Posterior cingulate gyrus (tissue), 11 donors: ENCODE measurements around the gene GADD45GIP1.
"Not testable (repeated sequence)": the region's sequence is repeated elsewhere in the genome, so short reads cannot be mapped to it uniquely, and the experiment has no call there.

Source experiments
- DNase-seq, 10 donors: peaks; one replicate each; pipeline versions ENCODE4 v3.0.0 to v3.0.0-alpha.2; 2020 to 2021; ENCODE audit warnings: mixed read lengths in 3 of 10
- intact Hi-C: fragments of 100-400 bp; cut with DNase I; formaldehyde crosslinking; loops from one replicate; pipeline ENCODE4 v1.15.1; 2023

Gene GADD45GIP1

DNA sequence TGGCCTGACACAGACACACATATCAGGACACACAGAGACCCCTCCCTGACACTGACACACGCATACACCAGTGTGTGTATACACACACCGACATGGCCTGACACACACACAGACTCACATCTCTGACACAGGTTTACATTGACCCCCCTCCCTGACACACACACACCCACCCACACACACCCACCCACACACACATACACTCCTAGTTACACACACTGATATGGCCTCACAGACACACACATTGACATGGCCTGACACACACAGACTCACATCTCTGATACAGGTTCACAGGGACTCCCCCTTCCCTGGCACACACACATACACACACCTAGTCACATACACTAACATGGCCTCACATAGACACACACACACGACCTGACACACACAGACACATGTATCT lies 33.8 kb upstream of the GADD45GIP1 start:
- DNase-seq = no peak
- intact Hi-C loops = no loop called here

DNA sequence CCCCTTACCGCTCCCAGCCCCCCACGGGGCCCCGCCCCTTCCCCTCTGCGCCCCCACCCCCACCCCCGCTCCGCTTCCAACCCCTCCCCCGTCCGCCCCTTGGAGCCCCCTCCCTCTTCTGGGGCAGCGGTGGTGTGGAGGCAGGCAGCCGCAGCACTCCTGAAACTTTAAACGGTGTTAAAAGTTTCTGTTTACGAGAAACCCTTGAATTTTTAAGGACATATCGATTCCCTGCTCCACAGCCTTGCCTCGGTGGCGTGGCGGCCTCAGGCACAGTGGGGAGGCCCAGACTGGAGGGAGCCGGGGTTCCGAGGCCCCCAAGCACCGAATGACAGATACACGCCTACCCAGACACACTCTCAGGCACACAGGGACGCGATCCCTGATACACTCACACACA lies 33.4 kb upstream of the GADD45GIP1 start:
- no peak for DNase-seq
- intact Hi-C loops = no loop called here

DNA sequence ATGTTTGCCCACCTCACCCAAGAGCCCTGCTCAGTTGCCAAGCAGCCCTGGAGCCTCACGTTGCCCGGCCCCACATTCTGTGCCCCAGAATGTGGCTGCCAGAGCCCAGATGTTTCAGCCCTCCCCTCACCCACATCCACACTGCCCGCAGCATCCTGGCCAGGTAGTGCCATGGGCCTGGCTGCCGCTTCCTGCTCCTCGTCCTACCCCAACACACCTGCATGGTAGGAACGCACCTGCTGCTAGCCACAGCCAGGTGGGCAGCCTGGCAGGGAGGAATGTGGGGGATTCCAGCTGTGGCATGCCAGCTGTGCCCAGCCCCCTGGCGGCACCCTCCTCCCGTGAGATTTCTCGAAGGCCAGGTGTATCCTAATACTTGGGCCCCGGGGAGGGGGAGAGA lies 30.8 kb upstream of the GADD45GIP1 start:
- intact Hi-C loops = no loop called here
- no peak for DNase-seq

DNA sequence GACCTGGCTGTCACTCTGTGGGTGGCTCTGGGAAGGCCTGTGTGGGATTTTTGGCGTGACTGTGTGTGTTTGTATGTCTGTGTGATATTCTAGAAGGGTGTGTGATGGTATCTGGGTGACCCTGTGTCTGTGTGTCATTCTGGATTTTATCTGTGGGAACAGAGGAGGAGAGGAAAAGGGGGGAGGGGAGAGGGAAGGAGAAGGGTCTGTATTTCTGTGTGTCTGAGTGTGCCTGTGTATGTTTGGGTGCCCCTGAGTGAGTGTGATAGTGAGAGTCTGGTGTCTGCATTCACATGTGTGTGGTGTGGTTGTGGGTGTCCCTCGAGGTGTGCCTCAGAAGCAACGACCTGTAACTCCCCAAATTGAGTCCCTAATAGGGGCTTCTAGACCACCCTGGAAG lies 30.2 kb upstream of the GADD45GIP1 start:
- DNase-seq = no peak
- intact Hi-C loops = no loop called here

DNA sequence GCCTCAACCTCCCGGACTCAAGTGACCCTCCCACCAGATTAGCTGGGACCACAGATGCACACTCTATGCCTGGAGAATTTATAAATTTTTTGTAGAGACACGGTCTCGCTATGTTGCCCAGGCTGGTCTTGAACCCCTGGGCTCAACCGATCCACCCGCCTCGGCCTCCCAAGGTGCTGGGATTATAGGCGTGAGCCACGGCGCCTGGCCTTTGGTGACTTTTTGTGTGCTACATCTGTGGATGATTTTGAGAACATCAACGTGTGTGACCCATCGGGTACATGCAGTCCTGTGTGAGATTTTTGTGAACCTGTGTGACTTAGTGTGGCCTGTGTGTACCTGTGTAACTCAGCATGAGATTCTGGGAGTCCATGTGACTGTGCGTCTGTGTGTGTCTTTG lies 29.7 kb upstream of the GADD45GIP1 start:
- intact Hi-C loops = no loop called here
- no peak for DNase-seq

DNA sequence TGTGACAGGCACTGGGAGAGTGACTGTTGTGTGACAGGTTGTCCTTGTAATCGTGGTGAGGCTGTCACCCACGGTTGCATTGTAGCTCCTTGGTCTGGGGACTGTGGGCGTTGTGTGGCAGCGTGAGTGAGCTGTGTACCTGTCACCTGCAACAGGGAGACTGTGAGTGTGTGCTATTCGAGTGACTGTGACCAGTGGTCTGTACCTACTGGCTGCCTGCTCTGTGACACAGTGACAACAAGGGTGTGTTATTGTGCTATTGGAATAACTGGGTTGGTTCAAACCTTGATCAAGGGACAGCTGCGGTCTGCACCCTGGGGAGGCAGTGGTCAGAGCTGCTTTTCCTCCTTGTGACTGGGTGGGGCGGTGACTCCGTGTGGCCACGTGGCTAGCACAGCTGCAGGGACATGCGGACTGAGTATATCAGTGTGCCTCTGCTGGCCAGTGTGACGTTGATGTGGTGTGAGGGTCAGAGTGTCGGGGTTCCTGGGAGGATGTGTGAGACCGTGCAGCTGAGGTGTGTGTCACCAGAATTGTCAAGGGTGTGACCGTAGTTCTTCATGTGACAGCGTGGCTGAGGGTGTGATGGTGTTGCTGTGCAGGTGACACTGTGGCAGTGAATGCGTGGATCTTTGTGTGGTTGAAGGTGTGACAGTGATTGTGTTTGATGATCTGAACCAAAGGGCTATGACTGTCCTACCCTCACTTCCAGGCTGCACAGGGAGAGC lies 28.2 kb upstream of the GADD45GIP1 start:
- intact Hi-C loops = no loop called here
- peak; percentile 64 to 98 (median 86) for DNase-seq

DNA sequence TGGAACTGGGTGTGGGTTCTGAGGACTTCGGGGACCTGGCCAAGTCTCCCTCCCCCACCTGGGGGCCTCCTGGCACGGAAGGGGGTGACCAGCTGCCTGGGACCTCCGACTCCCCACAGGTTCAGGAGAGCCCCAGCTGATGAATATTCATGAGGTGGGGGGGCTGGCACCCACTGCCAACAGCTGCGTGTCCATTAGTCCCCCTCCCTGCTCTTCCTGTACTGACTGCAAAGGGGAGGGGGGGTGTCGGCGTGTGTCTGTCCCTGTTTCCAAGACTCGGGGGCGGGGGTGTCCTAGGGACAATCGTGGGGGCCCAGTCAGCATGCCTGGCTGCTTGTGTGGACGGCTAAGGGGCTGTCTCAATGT lies 27.6 kb upstream of the GADD45GIP1 start:
- DNase-seq = peak in 2 of 10 donors; percentile 50 to 91

DNA sequence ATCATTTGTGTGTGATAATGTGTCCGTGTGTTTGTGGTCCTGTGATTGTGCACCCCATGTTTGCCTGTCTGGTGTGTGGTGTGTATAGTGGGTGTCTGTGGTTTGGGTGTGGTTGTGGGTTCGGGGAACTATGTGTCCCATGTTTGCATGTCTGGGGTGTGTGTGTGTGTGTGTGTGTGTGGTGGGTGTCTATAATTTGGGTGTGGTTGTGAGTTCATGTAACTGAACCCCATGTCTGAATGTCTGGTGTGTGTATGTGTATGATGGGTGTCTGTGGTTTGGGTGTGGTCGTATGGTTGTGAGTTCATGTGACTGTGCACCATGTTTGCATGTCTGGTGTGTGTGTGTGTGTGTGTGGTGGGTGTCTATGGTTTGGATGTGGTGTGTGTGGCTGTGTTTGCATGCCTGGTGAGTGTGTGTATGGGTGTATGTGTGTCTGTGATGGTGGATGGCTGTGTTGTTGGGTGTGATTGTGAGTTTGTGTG lies 27.2 kb upstream of the GADD45GIP1 start:
- DNase-seq = no peak
- intact Hi-C loops = loop anchor here (5.0 kb wide), 1 partner anchor 48 kb away; no protein-coding TSS in a partner anchor

More for the DNA sequence above, 27.6 kb upstream of the GADD45GIP1 start:
- intact Hi-C loops = loop anchor here (5.0 kb wide), 1 partner anchor 48 kb away; no protein-coding TSS in a partner anchor

DNA sequence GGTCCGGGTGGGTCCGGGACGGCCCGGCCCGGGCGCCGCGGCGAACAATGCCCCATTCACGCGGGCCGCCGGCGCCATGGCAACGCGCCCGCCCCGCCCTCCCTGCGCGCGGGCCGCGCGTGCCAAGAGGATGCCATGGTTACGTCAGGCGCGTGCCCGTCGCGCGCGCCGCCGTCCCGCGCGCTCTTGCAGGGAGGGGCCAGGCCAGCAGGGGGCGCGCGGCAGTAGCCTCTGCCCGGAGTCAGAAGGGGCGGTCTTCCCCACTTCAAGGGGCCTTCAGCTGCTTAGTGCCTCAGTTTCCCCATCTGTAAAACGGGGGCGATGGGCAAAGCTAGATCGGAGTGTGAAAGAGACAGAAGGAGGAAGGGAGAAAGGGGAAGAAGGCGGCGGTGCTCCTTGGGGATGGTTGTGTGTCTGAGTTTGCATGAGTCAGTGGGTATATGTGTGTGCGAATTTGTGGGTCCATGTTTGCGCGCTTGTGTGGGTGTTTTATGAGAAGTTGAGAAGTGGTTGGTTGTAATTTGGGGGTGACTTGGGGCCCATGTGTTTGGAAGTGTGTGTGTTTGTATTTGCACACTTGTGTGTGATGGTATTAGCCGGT lies 26.6 kb upstream of the GADD45GIP1 start:
- peak; percentile 68 to 97 (median 80) for DNase-seq
- intact Hi-C loops = loop anchor here (2.0 to 5.0 kb wide), 2 partner anchors 49 to 77 kb away; no protein-coding TSS in a partner anchor

DNA sequence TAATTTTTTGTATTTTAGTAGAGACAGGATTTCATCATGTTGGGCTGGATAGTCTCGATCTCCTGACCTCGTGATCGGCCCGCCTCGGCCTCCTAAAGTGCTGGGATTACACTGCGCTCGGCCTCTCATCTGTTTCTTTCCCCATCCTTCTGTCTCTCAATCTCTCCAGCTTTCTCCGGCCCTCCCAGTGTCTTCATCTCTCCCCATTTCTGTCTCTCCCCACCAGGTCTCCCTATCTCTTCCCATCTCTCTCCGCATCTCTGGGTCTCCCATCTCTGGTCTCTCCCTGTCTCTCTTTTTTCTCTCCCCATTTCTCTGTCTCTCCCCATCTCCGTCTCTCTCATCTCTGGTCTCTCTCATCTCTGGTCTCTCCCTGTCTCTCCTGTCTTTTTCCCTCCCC lies 26.1 kb upstream of the GADD45GIP1 start:
- no peak for DNase-seq
- intact Hi-C loops = loop anchor here (2.0 to 5.0 kb wide), 2 partner anchors 49 to 78 kb away; no protein-coding TSS in a partner anchor

DNA sequence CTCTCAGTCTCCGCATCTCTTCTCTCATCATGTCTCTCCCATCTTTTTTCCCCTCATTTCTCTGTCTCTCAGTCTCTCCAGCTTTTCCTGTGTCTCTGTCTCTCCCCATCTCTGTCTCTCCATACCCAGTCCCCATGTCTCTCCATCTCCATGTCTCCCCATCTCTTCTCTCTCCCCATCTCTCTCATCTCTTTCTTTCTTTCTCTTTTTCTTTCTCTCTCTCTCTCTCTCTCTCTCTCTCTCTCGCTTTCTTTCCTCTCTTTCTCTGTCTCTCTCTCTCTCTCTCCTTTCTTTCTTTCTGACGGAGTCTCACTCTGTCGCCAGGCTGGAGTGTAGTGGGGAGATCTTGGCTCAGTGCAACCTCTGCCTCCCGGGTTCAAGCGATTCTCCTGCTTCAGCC lies 25.6 kb upstream of the GADD45GIP1 start:
- no peak for DNase-seq
- intact Hi-C loops = loop anchor here (2.0 to 5.0 kb wide), 2 partner anchors 50 to 78 kb away; no protein-coding TSS in a partner anchor

DNA sequence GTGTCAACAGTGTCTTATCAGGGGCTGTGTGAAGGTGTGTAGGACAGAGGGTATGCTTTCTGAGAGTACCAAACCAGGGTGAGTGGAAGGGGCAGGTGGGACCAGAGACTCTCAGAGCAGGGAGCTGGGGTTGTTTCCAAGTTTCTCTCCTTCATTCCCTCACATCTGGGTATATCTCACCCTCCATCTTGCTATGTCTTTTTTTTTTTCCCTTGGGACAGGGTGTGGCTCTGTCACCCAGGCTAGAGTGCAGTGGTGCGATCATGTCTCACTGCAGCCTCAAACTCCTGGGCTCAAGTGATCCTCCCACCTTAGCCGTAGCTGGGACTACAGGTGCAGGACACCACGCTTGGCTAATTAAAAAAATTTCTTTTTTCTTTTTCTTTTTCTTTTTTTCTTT lies 23.0 kb upstream of the GADD45GIP1 start:
- intact Hi-C loops = loop anchor here (5.0 kb wide), 1 partner anchor 52 kb away; no protein-coding TSS in a partner anchor
- no peak for DNase-seq

DNA sequence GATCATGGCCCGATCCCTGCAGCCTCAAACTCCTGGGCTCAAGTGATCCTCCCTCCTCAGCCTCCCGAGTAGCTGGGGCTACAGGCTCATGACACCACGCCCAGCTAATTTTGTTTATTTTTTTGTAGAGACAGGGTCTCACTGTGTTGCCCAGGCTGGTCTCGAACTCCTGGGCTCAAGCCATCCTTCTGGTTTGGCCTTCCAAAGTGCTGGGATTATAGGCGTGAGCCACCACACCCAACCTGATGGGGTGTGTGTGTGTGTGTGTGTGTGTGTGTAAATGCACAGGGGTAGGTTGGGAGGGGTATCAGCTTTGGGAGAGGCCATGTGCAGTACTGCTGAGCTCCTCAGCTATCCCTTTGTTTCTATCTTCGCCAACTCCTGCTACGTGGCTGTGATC lies 19.1 kb upstream of the GADD45GIP1 start:
- intact Hi-C loops = loop anchor here (2.0 kb wide), 1 partner anchor 287 kb away; no protein-coding TSS in a partner anchor

DNA sequence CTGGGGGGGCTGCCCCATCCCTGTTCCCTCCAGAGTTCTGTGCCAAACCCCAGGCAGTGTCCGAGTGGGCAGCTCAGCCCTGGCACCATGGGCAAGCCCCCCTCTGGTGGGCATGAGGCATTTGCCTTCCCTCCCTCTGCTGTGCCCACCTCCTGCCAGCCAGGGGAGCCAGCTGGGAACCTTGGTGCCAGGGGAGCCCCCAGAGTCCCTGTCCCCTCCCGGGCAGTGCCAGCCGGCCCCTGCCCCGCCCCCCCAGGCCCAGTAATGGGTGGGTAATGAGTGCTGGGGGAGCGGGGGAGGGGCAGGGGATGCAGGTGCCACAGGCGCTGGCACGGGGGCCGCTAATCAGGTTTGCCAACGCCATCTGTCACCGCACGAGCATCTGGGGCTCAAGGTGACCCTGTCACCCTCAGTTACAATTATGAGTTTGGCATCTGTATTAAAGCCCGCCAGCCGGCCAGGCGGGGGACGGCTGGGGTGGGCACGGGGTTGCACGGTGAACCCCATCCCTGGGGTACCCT lies 18.3 kb upstream of the GADD45GIP1 start:
- DNase-seq = peak in 1 of 10 donors; percentile 49
- intact Hi-C loops = no loop called here

More for the DNA sequence above, 19.1 kb upstream of the GADD45GIP1 start:
- not testable (repeated sequence) for DNase-seq

DNA sequence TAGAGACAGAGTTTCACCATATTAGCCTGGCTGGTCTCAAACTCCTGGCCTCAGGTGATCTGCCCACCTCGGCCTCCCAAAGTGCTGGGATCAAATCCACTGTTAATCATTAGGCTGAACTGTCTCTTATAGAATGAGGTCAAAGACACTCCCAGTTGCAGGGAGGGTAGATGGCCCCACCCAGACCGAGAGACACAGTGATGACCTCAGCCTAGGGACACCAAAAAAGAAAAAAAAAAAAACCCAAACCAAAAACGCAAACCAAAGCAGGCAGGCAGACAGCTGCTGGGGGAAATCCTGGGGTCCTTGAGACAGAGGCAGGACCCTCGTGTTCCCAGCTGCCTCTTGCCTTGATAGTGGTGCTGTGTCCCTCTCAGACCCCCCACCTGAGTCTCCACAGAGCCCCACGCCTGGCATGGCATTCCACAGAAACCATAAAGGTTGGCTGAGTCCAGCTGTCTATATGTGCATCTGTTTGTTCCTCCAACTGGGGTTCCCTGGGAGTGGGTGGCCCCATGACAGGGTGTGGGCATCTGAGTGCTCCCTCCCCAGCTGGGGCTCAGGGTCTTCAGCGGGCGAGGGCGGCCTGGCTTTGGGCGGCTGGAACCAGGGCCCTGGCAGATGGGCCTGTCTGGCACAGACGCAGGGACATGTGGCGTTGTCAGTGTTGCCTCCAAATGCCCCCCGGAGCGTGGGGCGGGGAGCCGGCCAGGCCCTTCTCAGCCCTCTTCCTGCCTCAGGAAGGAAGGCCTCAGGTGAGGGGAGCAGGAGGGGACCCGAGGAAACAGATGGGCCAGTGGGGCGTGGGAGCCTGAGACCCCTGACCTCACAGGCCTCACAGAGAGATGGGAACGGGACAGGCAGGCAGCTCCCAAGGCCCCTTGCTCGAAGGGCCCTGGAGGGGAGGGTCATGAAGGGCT lies 17.5 kb upstream of the GADD45GIP1 start:
- intact Hi-C loops = no loop called here

DNA sequence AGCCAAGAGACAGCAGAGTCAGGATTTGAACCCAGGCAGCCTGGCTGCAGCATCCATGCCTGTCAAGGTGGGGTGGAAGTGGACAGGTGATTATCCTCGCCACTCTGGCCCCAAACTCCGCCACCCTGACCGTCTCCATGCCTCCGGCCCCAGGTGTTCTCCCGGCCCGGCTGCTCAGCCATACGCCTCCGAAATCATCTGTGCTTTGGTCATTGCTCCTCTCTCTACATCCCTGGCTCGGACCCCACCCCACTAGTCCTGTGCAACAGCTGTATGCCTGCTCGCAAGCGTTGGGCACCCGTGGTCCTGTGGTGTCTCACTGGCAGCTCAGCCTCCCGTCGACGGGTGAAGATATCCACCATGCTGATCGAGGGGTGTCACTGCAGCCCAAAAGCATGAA lies 16.2 kb upstream of the GADD45GIP1 start:
- DNase-seq = no peak
- intact Hi-C loops = no loop called here

More for the DNA sequence above, 17.5 kb upstream of the GADD45GIP1 start:
- DNase-seq = peak in 1 of 10 donors; percentile 66

DNA sequence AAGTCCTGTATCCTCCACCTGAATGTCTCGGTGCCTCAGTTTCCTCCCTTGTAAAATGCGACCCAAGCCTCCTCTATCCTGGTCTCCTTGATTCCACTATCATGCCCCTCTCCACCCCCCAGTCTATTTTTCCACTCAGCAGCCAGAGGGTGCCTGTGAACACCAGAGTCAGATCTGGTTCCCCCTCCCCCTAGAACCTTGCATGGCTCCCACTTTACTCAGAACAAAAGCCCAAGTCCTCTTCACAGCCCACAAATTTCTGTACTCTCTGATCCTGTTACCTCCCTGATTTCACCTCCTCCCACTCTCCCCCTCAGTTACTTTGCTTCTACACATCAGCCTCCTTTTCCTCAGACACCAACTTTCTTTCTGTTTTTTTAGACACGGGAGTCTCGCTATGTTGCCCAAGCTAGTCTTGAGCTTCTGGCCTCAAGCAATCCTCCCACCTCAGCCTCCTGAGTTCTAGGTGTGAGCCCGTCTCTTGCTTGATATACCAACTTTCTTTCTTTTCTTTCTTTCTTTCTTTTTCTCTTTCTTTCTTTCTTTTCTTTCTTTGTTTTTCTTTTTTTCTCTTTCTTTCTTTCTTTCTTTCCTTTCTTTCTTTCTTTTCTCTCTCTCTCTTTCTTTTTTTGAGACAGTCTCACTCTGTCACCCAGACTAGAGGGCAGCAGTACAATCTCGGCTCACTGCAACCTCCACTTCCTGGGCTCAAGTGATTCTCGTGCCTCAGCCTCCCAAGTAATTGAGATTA lies 13.2 kb upstream of the GADD45GIP1 start:
- intact Hi-C loops = no loop called here
- peak in 1 of 10 donors; percentile 25 for DNase-seq

DNA sequence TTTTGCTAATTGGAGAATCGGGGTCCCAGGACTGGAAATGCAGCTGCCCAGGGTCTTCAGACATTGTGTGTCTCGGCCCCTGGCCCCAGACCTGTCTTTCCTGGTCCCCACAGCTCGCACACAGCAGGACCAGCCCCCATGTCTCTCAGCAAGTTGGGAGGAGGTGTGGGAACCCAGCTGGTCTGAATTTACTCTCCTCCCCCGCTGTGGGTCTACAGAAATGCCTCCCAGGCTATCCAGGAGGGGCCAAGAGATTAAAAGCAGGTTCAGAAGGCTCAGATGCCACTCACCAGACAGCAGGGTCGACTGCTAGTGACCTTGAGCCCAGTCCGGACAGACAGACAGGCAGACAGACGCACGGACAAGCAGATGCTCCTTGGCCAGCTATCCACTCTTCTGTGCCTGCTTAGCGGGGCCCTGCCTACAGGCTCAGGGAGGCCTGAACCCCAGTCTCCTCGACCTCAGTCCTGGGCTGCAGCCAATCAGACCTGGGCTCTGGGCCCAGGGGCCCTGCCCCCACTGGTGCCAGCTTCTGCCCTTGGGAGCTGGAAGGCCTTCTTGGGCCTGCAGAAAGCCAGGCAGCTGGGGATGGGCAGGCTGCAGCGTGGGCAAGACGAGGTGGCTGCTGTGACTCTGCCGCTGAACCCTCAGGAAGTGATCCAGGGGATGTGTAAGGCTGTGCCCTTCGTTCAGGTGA lies 12.4 kb upstream of the GADD45GIP1 start, which contains the start of gene DAND5:
TSS of gene DAND5 (plus strand) at position 285 of the 697 bp plus-strand sequence. CDS start at position 370, 85 bp downstream.
- intact Hi-C loops = no loop called here
- peak in 7 of 10 donors; percentile 43 to 91 (median 53) for DNase-seq

DNA sequence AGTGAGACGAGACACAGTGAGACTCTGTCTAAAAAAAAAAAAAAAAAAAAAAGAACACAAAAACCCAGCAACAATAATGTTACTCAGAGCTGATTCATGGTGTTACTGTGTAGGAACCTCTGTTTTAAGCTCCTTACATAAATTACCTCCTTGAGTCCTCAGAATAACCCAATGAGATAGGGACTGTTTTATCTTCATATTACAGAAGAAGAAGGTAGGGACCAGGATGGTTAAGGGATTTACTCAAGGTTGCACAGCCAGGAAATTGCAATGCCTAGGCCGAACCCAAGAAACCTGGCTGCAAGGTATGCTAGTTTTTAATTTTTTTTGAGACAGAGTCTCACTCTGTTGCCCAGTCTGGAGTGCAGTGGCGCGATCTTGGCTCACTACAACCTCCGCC lies 10.9 kb upstream of the GADD45GIP1 start:
- DNase-seq = peak in 1 of 10 donors; percentile 21
- intact Hi-C loops = no loop called here
